HG03342 (cell line): ENCODE results near the gene FREM1.
"Not testable (repeated sequence)": the region's sequence is repeated elsewhere in the genome, so short reads cannot be mapped to it uniquely, and the experiment has no call there.

ENCODE experiments used
- ATAC-seq: cut with Tn5 transposase; IDR thresholded peaks from one replicate; pipeline ENCODE4 v1.9.1; 2021; ENCODE audit warnings: mild to moderate bottlenecking, moderate library complexity; ENCODE audit not compliant: unreplicated experiment

Gene FREM1, protein sequence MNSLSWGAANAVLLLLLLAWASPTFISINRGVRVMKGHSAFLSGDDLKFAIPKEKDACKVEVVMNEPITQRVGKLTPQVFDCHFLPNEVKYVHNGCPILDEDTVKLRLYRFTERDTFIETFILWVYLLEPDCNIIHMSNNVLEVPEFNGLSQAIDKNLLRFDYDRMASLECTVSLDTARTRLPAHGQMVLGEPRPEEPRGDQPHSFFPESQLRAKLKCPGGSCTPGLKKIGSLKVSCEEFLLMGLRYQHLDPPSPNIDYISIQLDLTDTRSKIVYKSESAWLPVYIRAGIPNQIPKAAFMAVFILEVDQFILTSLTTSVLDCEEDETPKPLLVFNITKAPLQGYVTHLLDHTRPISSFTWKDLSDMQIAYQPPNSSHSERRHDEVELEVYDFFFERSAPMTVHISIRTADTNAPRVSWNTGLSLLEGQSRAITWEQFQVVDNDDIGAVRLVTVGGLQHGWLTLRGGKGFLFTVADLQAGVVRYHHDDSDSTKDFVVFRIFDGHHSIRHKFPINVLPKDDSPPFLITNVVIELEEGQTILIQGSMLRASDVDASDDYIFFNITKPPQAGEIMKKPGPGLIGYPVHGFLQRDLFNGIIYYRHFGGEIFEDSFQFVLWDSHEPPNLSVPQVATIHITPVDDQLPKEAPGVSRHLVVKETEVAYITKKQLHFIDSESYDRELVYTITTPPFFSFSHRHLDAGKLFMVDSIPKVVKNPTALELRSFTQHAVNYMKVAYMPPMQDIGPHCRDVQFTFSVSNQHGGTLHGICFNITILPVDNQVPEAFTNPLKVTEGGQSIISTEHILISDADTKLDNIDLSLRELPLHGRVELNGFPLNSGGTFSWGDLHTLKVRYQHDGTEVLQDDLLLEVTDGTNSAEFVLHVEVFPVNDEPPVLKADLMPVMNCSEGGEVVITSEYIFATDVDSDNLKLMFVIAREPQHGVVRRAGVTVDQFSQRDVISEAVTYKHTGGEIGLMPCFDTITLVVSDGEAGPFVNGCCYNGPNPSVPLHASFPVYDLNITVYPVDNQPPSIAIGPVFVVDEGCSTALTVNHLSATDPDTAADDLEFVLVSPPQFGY (N-terminal part only)

DNA sequence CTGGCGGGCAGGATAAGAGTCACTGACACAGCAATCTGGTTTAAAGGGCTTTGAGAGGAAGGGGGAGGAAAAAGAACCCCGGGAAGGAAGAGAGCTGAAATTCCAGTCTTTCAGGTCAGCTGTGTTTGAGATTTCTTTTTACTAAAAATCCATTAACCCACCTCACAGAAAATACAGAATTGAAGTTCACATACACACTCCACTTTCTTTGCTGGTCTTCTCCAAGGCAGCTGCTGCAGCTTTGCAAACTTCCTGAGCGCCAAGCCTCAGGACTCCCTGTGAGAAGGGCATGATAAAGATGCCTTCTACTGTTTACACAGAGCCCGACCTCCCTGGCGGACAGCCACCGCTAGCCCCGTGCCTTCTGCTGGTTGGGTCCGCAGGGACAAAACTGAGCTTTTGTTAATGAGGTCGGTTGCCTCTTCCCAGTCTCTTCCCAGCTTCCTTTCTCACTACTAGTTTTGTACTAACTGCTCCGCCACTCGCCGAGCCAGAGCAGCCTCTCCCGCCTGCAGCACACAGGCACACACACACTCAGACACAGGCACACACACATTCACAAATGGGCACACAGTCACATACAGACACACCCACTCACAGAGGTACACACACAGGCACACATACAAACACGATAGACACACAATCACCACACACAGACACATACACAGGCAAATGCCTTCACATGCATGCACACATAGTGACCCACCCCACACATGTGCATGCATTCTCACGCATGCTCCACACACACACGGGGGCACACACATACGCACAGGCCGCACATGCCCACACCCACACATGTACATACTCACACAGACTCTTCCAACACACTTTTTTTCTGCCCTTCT is at the start of gene FREM1:
Gene FREM1 (minus strand): TSS at position 468 of the 845 bp plus-strand sequence. CDS start 41,451 bp downstream, outside the sequence.
- no peak for ATAC-seq

- ATAC-seq = no peak
Observed at GRCh38 chr9:14958989-14959388, 48.8 kb upstream of the FREM1 start.

- no peak for ATAC-seq
Observed at GRCh38 chr9:14957109-14957508, 46.9 kb upstream of the FREM1 start.

- no peak for ATAC-seq
Observed at GRCh38 chr9:14956208-14956607, 46.0 kb upstream of the FREM1 start.

GRCh38 chr9:14945351-14945750 is 35.1 kb upstream of the FREM1 start:
- no peak for ATAC-seq

DNA sequence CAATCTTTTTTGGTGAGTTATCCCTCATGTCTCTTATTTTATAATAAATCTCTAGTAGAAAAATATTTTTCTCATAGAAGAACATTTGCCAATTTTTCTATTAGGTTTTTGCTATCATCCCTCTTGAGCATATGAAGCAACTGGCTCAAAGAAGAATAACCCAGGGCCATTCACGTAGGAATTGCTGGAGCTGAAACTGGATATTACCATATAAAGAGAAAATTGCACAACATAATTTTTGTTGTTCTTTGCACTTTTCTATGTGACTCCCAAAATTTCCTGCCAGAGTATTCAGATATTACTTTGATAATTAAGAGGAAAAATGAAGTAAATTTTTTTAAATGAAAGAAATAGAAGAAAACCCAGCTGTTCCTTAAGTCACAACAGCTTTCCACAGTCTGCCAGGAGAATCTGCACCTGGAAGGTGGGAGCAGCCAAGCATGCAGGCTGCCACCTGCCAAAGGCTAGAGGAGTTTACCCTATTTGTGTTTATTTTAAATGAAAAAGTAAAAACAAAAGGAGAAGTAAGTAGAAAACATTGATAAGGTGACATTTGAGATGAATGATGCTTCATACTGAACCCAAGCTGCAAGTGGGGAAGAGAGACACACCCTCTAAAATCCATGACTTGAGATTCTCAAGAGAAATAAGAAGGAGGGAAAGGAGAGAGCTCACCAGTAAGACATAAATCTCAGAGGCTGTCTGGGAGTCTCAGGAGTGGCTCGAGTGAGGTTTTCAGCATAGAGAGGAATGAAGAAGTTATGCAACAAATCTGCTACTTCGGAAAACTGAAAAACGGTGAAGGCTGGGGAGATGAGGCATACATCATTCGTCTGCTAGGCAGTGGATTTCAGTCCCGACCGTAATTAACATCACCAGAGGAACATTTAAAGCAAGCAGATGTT is 31.5 kb upstream of the FREM1 start:
- no peak for ATAC-seq

- no peak for ATAC-seq
Observed at GRCh38 chr9:14939378-14939777, 29.1 kb upstream of the FREM1 start.

DNA sequence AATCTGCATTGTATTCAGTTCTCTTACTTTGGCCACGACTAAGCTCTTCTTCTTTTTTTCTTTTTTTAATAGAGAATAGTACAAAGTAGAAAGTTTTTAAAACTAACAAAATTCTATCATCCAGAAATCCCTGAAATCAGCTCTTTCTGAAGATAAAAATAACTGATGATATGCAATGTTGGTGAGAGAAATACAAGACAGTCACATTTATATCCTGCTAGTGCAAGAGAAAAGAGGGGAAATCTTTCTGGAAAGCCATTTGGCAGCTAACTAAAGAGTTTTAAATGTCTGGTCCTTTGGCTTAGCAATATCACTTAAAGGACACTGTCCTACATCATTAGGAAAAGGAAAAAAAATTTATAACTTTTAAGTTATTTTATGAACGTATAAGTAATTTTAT is 27.0 kb upstream of the FREM1 start:
- no peak for ATAC-seq

DNA sequence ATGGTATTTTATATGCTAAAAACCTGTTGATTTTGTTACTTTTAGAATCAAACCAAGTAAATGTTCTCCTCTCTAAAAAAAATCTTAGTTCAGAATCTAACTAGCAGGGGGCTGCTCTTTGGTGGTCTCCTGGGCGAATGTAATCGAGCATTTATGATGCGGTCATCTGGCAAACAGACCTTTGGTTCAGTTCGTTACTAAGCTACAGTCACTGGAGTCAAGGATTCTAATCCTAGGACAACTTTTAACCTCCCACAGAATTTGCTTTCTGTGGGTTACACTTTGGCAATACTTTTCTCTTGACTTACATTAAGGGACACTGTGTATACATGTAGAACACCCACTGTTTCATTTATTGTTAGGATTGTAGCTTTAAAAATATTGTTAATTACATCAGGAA is 26.3 kb upstream of the FREM1 start:
- ATAC-seq = no peak

GRCh38 chr9:14935964-14936363 is 25.7 kb upstream of the FREM1 start:
- ATAC-seq = no peak

- no peak for ATAC-seq
Observed at GRCh38 chr9:14935106-14935751, 25.0 kb upstream of the FREM1 start.

GRCh38 chr9:14932641-14933040 is 22.4 kb upstream of the FREM1 start:
- no peak for ATAC-seq

- ATAC-seq = no peak
Observed at GRCh38 chr9:14932231-14932630, 22.0 kb upstream of the FREM1 start.

GRCh38 chr9:14926941-14927624 is 16.9 kb upstream of the FREM1 start:
- no peak for ATAC-seq

DNA sequence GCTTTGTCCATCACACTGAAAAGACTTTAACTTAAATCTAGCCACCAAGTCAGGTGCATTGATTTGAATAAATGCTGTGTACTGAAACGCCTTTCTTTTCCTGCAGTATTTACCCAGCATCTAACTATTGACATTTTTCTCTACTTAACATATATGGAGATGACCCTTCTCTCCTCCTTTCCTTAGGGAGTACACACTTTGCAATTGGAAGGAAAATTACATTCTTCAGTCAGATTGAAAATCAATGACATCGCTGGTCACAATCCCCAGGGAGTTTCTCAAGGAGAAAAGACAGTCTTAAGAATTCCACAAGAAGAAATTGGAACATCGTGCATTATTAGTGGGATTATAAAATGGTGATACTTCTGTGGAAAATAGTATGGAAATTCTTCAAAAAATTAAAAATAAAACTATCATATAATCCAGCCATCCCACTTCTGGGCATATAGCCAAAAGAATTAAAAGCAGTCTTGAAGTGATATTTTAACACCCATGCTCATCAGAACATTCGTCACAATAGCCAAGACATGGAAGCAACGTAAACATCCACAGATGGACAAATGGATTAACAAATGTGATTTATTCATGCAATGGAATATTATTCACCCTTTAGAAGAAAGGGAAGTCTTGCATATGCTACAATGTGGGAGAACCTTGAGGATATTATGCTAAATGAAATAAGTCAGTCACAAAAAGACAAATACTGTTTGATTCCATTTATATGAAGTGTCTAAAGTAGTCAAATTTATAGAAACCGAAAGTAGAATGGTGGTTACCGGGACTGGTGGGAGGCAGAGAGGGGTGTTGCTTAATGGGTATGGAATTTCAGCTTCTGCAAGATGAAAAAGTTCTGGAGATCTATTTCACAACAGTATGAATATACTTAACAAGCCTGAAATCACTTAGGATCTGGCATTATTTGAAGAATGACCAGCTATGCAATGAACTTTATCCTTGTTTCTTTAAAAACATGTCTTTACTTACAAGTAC is 14.3 kb upstream of the FREM1 start:
- no peak for ATAC-seq

- ATAC-seq = no peak
Observed at GRCh38 chr9:14923701-14924100, 13.5 kb upstream of the FREM1 start.

GRCh38 chr9:14920805-14921204 is 10.6 kb upstream of the FREM1 start:
- not testable (repeated sequence) for ATAC-seq
